ENCODE results near the gene TANC1.

Gene TANC1

DNA sequence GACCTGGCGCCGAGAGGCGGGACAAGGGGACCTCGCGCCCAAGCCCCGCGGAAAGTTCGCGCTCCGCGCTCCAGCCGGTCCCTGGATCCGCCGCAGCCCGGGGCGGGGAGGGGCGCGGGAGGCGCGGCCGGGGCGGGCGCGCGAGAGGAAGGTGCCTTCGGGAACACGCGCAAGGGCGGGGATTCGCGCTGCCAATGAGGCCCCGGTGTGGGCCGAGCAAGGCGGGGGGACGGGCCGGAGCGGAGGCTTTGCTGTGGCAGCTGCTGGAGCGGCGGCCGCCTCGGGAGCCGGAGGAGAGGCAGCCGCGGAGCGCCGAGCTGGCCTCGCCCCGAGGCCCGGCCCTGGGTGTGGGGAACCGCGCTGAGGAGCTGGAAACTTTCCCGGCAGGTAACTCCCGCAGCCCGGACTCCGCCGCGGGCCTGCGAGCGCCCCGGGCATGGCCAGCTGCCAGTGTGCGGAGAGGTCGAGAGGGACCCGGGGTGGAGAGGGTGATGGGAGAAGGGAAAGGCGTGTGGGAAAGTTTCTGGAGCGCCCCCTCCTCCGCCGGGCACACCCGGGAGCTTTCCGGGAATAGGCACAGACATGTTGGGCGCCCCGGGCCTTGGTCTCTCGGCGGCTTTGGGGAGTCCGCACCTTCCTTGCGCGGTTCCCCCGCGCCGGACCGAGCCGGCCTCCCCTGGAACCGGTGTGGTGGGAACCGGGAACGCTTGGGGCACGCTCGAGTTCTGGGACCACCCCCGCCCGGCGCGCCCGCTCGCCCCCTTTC lies at the start of gene TANC1:
Gene TANC1 (plus strand): TSS at position 245 of the 766 bp plus-strand sequence. CDS start 97,271 bp downstream, outside the sequence.
- Histone ChIP-seq H3K4me1 (ENCODE audit: control insufficient read depth in 5 of 5, insufficient read depth in 5 of 5, low read length in 5 of 5) (peaks cover 0 to 51% (median 33%) of the 10 kb centered on the region in 5 donors), H3K27ac (ENCODE audit: low read depth, low read length) (peak within 1 kb of the TSS; percentile 88), H3K9me3 (ENCODE audit: control insufficient read depth in 5 of 5, low read length in 5 of 5) (no peaks in the 10 kb centered on the region), H3K4me3 (ENCODE audit: low read depth in 1 of 5, low read length in 5 of 5) (peak within 1 kb of the TSS; percentile 75 to 88 (median 82)), H3K36me3 (ENCODE audit: control insufficient read depth in 5 of 5, insufficient read depth in 5 of 5, low read length in 5 of 5) (no peaks in the 10 kb centered on the region), H3K27me3 (ENCODE audit: control insufficient read depth in 5 of 5, insufficient read depth in 4 of 5, low read length in 5 of 5) (no peaks in the 10 kb centered on the region), H3K9ac (ENCODE audit: low read length in 5 of 5) (peak within 1 kb of the TSS; percentile 73 to 88 (median 84))

- H3K27ac ChIP-seq (ENCODE audit: low read depth, low read length), result no peak overlapping the region
- peaks cover 0 to 18% (median 10%) of the 10 kb centered on the region in 5 donors for H3K4me1 ChIP-seq (ENCODE audit: control insufficient read depth in 5 of 5, insufficient read depth in 5 of 5, low read length in 5 of 5)
- no peaks in the 10 kb centered on the region for H3K36me3 ChIP-seq (ENCODE audit: control insufficient read depth in 5 of 5, insufficient read depth in 5 of 5, low read length in 5 of 5)
These were observed 46.6 kb upstream of the TANC1 start for GRCh38 chr2:158921599-158922408.

GRCh38 chr2:158922601-158923000 lies 45.8 kb upstream of the TANC1 start:
- Histone ChIP-seq H3K27ac (ENCODE audit: low read depth, low read length) (no peak overlapping the region), H3K4me3 (ENCODE audit: low read depth in 1 of 5, low read length in 5 of 5) (no peak overlapping the region), H3K4me1 (ENCODE audit: control insufficient read depth in 5 of 5, insufficient read depth in 5 of 5, low read length in 5 of 5) (peaks cover 0 to 18% (median 10%) of the 10 kb centered on the region in 5 donors), H3K27me3 (ENCODE audit: control insufficient read depth in 5 of 5, insufficient read depth in 4 of 5, low read length in 5 of 5) (no peaks in the 10 kb centered on the region), H3K36me3 (ENCODE audit: control insufficient read depth in 5 of 5, insufficient read depth in 5 of 5, low read length in 5 of 5) (no peaks in the 10 kb centered on the region), H3K9ac (ENCODE audit: low read length in 5 of 5) (no peak overlapping the region), H3K9me3 (ENCODE audit: control insufficient read depth in 5 of 5, low read length in 5 of 5) (no peaks in the 10 kb centered on the region)

More at GRCh38 chr2:158921599-158922408, 46.6 kb upstream of the TANC1 start:
- Histone ChIP-seq H3K4me3 (ENCODE audit: low read depth in 1 of 5, low read length in 5 of 5) (no peak overlapping the region), H3K27me3 (ENCODE audit: control insufficient read depth in 5 of 5, insufficient read depth in 4 of 5, low read length in 5 of 5) (no peaks in the 10 kb centered on the region), H3K9ac (ENCODE audit: low read length in 5 of 5) (no peak overlapping the region), H3K9me3 (ENCODE audit: control insufficient read depth in 5 of 5, low read length in 5 of 5) (no peaks in the 10 kb centered on the region)

- H3K9ac ChIP-seq (ENCODE audit: low read length in 5 of 5), result no peak overlapping the region
- H3K9me3 ChIP-seq (ENCODE audit: control insufficient read depth in 5 of 5, low read length in 5 of 5), result no peaks in the 10 kb centered on the region
- H3K4me1 ChIP-seq (ENCODE audit: control insufficient read depth in 5 of 5, insufficient read depth in 5 of 5, low read length in 5 of 5), result peaks cover 0 to 18% (median 10%) of the 10 kb centered on the region in 5 donors
- no peak overlapping the region for H3K27ac ChIP-seq (ENCODE audit: low read depth, low read length)
- H3K27me3 ChIP-seq (ENCODE audit: control insufficient read depth in 5 of 5, insufficient read depth in 4 of 5, low read length in 5 of 5), result no peaks in the 10 kb centered on the region
- H3K36me3 ChIP-seq (ENCODE audit: control insufficient read depth in 5 of 5, insufficient read depth in 5 of 5, low read length in 5 of 5), result no peaks in the 10 kb centered on the region
- H3K4me3 ChIP-seq (ENCODE audit: low read depth in 1 of 5, low read length in 5 of 5), result no peak overlapping the region
These were observed 45.3 kb upstream of the TANC1 start for GRCh38 chr2:158923180-158923594.

- Histone ChIP-seq H3K9me3 (ENCODE audit: control insufficient read depth in 5 of 5, low read length in 5 of 5) (no peaks in the 10 kb centered on the region), H3K9ac (ENCODE audit: low read length in 5 of 5) (no peak overlapping the region), H3K4me3 (ENCODE audit: low read depth in 1 of 5, low read length in 5 of 5) (no peak overlapping the region), H3K27me3 (ENCODE audit: control insufficient read depth in 5 of 5, insufficient read depth in 4 of 5, low read length in 5 of 5) (no peaks in the 10 kb centered on the region), H3K36me3 (ENCODE audit: control insufficient read depth in 5 of 5, insufficient read depth in 5 of 5, low read length in 5 of 5) (no peaks in the 10 kb centered on the region), H3K27ac (ENCODE audit: low read depth, low read length) (no peak overlapping the region), H3K4me1 (ENCODE audit: control insufficient read depth in 5 of 5, insufficient read depth in 5 of 5, low read length in 5 of 5) (peaks cover 0 to 18% (median 10%) of the 10 kb centered on the region in 5 donors)
These were observed 44.8 kb upstream of the TANC1 start for GRCh38 chr2:158923641-158924040.

DNA sequence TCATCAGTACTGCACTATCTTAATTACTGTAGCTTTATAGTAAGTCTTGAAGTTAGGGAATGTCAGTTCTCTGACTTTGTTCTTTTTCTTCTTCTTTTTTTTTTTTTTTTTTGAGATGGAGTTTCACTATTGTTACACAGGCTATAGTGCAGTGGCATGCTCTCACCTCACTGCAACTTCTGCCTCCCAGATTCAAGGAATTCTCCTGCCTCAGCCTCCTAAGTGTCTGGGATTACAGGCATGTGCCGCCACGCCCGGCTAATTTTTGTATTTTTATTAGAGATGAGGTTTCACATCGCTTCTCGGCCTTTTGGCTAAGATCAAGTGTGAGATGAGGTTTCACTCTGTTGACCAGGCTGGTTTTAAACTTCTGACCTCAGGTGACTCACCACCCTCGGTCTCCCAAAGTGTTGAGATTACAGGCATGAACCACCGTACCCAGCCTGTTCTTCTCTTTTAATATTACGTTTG lies 41.9 kb upstream of the TANC1 start:
- Histone ChIP-seq H3K27me3 (ENCODE audit: control insufficient read depth in 5 of 5, insufficient read depth in 4 of 5, low read length in 5 of 5) (no peaks in the 10 kb centered on the region), H3K4me1 (ENCODE audit: control insufficient read depth in 5 of 5, insufficient read depth in 5 of 5, low read length in 5 of 5) (peaks cover 0 to 15% (median 10%) of the 10 kb centered on the region in 5 donors), H3K4me3 (ENCODE audit: low read depth in 1 of 5, low read length in 5 of 5) (no peak overlapping the region), H3K27ac (ENCODE audit: low read depth, low read length) (no peak overlapping the region), H3K9ac (ENCODE audit: low read length in 5 of 5) (no peak overlapping the region), H3K9me3 (ENCODE audit: control insufficient read depth in 5 of 5, low read length in 5 of 5) (no peaks in the 10 kb centered on the region), H3K36me3 (ENCODE audit: control insufficient read depth in 5 of 5, insufficient read depth in 5 of 5, low read length in 5 of 5) (no peaks in the 10 kb centered on the region)

- no peak overlapping the region for H3K4me3 ChIP-seq (ENCODE audit: low read depth in 1 of 5, low read length in 5 of 5)
These were observed 39.9 kb upstream of the TANC1 start for GRCh38 chr2:158928515-158928914.

DNA sequence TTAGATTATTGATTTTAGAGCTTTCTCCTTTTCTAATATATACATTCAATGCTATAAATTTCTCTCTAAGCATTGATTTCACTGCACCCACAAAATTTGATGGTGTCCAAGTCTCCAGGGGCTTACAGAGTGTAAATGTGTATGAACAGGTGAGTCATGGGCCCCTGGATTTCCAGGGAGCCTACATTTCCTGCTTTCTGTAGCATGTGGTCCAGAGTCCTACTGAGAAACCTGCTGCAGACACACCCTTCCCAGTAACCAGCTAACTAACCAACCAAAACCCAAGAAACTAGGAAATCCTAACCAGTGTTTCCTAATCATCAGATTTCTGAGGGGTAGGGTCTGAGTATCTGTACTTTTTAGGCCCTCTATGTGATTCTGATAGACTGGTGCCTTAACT lies 39.5 kb upstream of the TANC1 start:
- Histone ChIP-seq H3K4me1 (ENCODE audit: control insufficient read depth in 5 of 5, insufficient read depth in 5 of 5, low read length in 5 of 5) (peaks cover 0 to 5% (median 0%) of the 10 kb centered on the region in 5 donors), H3K9ac (ENCODE audit: low read length in 5 of 5) (no peak overlapping the region), H3K4me3 (ENCODE audit: low read depth in 1 of 5, low read length in 5 of 5) (no peak overlapping the region), H3K27me3 (ENCODE audit: control insufficient read depth in 5 of 5, insufficient read depth in 4 of 5, low read length in 5 of 5) (no peaks in the 10 kb centered on the region), H3K36me3 (ENCODE audit: control insufficient read depth in 5 of 5, insufficient read depth in 5 of 5, low read length in 5 of 5) (no peaks in the 10 kb centered on the region), H3K9me3 (ENCODE audit: control insufficient read depth in 5 of 5, low read length in 5 of 5) (no peaks in the 10 kb centered on the region), H3K27ac (ENCODE audit: low read depth, low read length) (no peak overlapping the region)

More at GRCh38 chr2:158928515-158928914, 39.9 kb upstream of the TANC1 start:
- Histone ChIP-seq H3K9ac (ENCODE audit: low read length in 5 of 5) (no peak overlapping the region), H3K9me3 (ENCODE audit: control insufficient read depth in 5 of 5, low read length in 5 of 5) (no peaks in the 10 kb centered on the region), H3K27ac (ENCODE audit: low read depth, low read length) (no peak overlapping the region), H3K4me1 (ENCODE audit: control insufficient read depth in 5 of 5, insufficient read depth in 5 of 5, low read length in 5 of 5) (peaks cover 0 to 5% (median 0%) of the 10 kb centered on the region in 5 donors), H3K36me3 (ENCODE audit: control insufficient read depth in 5 of 5, insufficient read depth in 5 of 5, low read length in 5 of 5) (no peaks in the 10 kb centered on the region), H3K27me3 (ENCODE audit: control insufficient read depth in 5 of 5, insufficient read depth in 4 of 5, low read length in 5 of 5) (no peaks in the 10 kb centered on the region)

DNA sequence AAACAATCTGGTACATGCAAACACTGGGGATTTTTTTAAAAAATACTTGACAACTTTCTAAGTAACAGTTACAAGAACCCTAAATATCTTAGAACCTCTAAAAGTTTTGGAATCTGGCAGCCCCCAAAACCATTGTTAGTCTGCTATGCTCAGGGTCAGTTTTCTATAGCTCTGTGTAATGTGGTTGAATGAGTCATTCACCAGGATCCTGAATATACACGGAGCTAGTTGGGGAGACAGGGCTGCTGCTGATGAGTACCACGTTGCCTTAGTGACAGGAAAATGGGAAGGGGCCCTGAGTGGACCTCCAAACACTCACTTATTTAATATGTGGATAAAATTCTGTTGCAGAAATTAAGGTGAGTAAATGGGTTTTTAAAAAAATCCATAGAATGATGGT lies 36.9 kb upstream of the TANC1 start:
- H3K27ac ChIP-seq (ENCODE audit: low read depth, low read length), result no peak overlapping the region
- no peaks in the 10 kb centered on the region for H3K36me3 ChIP-seq (ENCODE audit: control insufficient read depth in 5 of 5, insufficient read depth in 5 of 5, low read length in 5 of 5)
- H3K4me1 ChIP-seq (ENCODE audit: control insufficient read depth in 5 of 5, insufficient read depth in 5 of 5, low read length in 5 of 5), result peaks cover 0 to 11% (median 0%) of the 10 kb centered on the region in 5 donors
- H3K27me3 ChIP-seq (ENCODE audit: control insufficient read depth in 5 of 5, insufficient read depth in 4 of 5, low read length in 5 of 5), result no peaks in the 10 kb centered on the region
- no peak overlapping the region for H3K9ac ChIP-seq (ENCODE audit: low read length in 5 of 5)
- H3K4me3 ChIP-seq (ENCODE audit: low read depth in 1 of 5, low read length in 5 of 5), result no peak overlapping the region
- H3K9me3 ChIP-seq (ENCODE audit: control insufficient read depth in 5 of 5, low read length in 5 of 5), result no peaks in the 10 kb centered on the region
